Adrenal gland (tissue), 5 donors: ENCODE measurements around the gene RAMACL.

ENCODE experiments used
- CTCF ChIP-seq, 6 experiments: fragments of 450-650 bp in 4 of 6; fragments of 200-600 bp in 2 of 6; sonication (generic) in 1 of 6; IDR thresholded peaks; 1 replicate in 5 of 6; 2 replicates in 1 of 6; pipeline versions ENCODE4 v1.5.1 to v1.8.0; 2016 to 2021; ENCODE audit warnings: antibody characterized with exemption in 6 of 6, mild to moderate bottlenecking in 2 of 6, moderate library complexity in 1 of 6
- POLR2A ChIP-seq, 2 donors: fragments of 450-650 bp; IDR thresholded peaks; one replicate each; pipeline ENCODE4 v1.6.1; 2017; ENCODE audit warnings: antibody characterized with exemption in 2 of 2, mild to moderate bottlenecking in 2 of 2, moderate library complexity in 1 of 2
- donor health status: DM: no; HTN: no; CAD: no.

- no peak for TF ChIP-seq CTCF (IDR thresholded peaks at IDR 0.05)
- no peak for TF ChIP-seq POLR2A (IDR thresholded peaks at IDR 0.05)
Measured at GRCh38 chr6:166559662-166560061, 26.8 kb downstream of the RAMACL start.
